Left lobe of liver (tissue), 2 donors: Measurements from ENCODE around the gene NRXN3. TPM values are rescaled to one million over a fixed set of nuclear protein-coding genes. Genes with fewer than 3 reads are reported as not detected.

Experiments
- ATAC-seq: fragments of 200-7000 bp; cut with Tn5 transposase; one replicate; pipeline ENCODE4 v1.9.1; 2020; ENCODE audit warnings: mild to moderate bottlenecking, moderate library complexity
- DNase-seq: peaks from one replicate; pipeline ENCODE4 v3.0.0-alpha.2; 2020; ENCODE audit warnings: low spot score
- total RNA-seq: library from RNA; stranded (reverse); gene quantifications from one replicate; pipeline ENCODE4 v1.2.1, GENCODE V29; 2021
- donor health status: DM: no; HTN: no; CAD: no; lungs with moderate emphysema.
- donor health status: DM: no; HTN: yes; CAD: no.

The NRXN3 gene
- total RNA-seq, 1 donor from 2014 or later, result 0.20 TPM

DNA sequence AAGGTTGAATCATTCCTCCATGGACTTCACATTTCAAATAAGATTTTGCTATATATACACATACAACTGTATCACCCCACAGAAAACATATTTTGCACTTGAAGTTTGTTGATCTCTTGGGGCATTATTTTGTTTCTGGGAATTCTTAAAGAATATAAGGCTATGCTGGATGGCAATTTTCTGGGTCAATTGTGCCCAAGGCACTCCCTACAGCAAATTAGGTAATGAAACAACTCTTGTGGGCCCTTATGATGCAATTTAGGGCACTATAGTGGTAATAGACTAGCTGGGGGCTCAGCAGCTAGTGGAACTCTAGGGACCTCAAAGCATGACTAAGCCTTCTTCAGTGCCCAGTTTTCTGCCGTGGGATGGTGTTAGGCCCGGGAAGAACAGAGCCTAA lies 444.4 kb downstream of the NRXN3 start:
- ATAC-seq (no peak), DNase-seq (no peak)

DNA sequence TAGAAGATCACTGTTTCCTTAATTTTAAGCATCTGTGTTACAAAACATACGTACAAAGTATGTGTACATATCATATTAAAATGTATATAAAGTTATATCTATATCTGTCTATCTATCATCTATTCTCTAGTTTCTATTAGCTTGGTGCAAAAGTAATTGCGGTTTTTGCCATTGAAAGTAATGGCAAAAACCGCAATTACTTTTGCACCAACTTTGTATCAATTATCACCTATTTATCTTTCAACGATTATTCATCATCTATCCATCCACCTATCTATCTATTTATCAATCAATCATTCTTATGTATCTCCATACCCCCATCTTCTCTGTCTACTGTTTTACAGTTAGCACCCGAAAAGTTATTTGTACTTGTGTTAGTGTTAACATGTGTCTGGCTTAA lies 447.6 kb downstream of the NRXN3 start:
- DNase-seq (no peak), ATAC-seq (no peak)

GRCh38 chr14:78618368-78618767 lies 448.2 kb downstream of the NRXN3 start:
- no peak for ATAC-seq
- DNase-seq, result no peak

DNA sequence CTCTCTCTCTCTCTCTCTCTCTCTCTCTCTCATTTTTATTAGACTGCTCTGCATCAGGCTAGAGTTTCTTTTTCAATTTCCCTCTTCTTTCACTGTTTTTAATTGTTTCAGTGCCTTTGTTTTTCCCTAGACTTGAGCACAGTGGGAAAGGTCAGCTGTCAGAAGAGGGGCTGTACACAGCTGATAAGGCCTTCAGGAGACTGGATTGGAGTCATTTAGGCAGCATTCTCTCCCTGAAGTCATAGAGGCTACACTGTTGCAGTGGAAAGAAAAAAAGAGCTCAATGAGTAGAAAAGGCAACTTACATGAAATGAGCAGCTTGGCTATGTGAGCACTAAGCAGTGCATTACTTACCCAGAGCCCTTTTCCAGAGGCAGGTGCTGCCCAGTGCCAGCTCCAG lies 456.9 kb downstream of the NRXN3 start:
- ATAC-seq, result no peak

DNA sequence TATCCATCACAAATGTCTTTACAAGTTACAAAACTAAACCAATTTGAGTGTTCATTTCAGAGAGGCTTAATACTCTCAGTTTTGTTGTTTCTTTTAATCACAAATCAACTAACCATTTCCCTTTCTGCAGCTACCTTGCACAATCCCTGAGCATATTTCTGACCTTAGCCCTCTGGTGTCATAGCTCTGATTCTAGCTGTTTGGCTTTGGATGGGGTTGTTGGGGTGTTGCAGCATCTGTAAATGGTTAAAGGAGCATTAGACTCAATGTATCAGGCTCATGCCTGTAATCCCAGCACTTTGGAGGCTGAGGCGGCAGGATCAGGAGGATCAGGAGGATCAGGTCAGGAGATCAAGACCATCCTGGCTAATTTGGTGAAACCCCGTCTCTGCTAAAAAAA lies 461.4 kb downstream of the NRXN3 start:
- ATAC-seq, result peak; percentile 24

More for the DNA sequence above, 456.9 kb downstream of the NRXN3 start:
- DNase-seq, result no peak

DNA sequence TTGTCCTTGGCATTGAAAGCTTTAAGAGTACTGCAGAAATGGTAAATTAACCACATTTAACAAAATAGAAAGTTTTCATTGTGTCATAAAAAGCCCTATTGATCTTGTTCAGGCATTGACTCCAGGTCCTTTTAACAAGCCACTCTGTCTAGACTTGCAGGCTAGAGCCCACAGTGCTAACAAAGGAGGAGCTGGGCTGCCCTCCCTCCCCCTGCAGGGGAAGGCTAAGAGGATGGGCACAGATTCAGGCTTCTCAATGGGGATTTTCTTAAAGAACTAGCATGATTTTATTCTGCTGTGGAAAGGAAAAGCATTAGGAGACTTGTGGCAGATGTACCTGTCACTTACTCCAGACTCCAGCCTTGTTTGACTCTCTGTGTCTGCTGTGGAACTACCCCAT lies 463.6 kb downstream of the NRXN3 start:
- DNase-seq (no peak), ATAC-seq (no peak)

More for the DNA sequence above, 461.4 kb downstream of the NRXN3 start:
- DNase-seq, result no peak

GRCh38 chr14:78637489-78637888 lies 467.3 kb downstream of the NRXN3 start:
- no peak for ATAC-seq
- DNase-seq, result no peak

DNA sequence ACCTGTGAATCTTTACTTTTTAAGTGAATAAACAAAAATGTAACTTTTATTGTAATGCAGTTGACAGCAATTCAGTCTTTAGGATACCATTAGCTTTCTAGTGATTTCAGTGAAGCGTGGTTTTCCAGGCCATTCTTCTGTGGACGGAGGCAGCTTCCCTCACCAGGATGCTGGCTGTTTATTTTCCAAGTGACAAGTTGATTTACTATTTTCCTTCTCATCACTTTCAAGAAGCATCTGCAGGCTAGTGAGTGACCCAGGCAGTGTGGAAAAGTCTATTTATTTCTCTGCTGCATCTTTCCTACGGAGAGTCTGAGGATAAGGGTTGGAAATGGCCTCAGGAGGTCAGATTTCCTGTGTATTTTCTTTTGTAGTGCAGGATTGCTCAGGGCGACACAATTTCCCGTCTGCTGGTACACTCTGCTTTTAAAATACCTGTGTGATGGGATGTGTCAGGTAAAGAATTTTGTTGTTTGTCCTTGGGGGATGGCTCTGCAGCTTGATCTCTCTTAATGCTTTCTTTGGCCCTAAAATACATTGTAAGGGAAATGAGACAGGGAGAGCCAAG lies 467.8 kb downstream of the NRXN3 start:
- no peak for DNase-seq

DNA sequence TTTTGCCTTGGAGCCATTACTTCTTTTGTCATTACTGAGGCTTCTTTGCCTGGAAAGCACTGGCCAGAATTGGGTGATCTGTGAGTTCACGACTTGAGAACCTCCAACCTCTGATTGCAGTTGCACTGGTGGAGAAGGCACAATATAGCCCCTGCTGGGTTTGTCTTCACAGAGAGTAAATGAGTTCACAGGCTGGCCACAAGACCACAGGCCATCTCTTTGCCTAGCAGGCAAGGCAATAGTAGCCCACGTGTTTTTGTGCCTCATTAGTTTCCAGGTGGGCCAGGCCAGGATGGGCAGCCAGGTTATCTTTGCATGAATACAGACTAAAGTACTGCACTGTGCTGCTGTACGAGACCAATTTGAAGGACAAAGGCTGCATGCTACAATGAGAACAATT lies 468.8 kb downstream of the NRXN3 start:
- no peak for DNase-seq
- no peak for ATAC-seq

More for the DNA sequence above, 467.8 kb downstream of the NRXN3 start:
- ATAC-seq, result no peak

GRCh38 chr14:78644824-78645559 lies 474.8 kb downstream of the NRXN3 start:
- DNase-seq, result no peak
- no peak for ATAC-seq

- ATAC-seq (no peak), DNase-seq (no peak)
Measured at GRCh38 chr14:78652727-78653126, 482.6 kb downstream of the NRXN3 start.

DNA sequence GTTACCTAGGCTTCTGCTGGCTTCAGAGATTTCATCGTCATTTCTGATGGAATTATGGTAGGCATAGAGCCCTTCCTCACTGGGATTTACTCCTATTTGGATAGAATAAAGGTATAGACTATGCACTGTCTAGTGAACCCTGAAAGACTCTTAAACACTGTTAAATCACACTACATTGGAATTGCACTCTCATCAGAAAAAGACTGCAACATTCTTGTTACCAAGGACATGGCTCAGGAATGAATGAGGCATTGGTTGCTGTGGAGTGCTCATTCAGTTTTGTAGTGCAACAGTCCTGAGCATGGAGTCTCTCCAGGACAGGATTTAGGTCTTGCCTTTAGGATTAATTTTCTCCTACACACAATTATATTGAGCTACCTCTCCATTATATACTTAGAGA lies 483.0 kb downstream of the NRXN3 start:
- no peak for DNase-seq

DNA sequence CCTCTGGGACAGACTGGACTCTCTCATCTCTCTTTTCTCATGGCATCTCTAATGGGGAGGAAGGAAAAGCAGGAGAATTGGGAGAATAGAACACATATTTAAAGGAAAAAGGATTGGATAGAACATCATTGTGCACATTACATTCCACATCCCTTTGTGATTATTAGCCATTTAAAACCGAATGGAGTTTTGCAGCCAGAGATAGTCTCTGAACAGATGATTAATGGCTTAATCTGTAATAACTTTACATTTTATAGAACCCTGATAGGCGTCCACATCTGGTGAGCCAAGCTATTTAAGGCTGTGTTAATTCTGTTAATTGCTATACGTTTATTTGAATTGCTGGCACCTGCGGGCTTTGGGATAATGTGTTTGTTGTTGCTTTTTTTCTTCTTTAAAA lies 487.3 kb downstream of the NRXN3 start:
- no peak for ATAC-seq
- DNase-seq, result no peak

More for the DNA sequence above, 483.0 kb downstream of the NRXN3 start:
- ATAC-seq, result no peak

DNA sequence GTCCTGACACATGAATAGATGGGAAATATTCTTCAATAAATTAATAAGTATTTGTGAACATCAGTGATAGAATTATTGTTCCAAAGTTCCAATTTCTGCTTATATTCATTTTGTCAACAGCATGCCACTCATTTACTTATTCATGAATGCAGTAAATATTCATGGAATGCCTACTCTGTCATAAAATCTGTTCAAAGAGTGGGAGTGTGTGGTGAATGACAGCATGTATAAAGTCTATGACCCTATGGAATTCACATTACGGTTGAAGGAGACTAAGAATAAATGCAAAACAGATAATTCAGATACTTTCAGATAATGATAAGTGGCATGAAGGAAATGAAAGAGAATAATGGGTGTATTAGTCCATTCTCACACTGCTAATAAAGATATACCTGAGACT lies 494.7 kb downstream of the NRXN3 start:
- DNase-seq (no peak), ATAC-seq (no peak)

- ATAC-seq (no peak), DNase-seq (no peak)
Measured at GRCh38 chr14:78666336-78667056, 496.3 kb downstream of the NRXN3 start.

GRCh38 chr14:78667141-78667540 lies 497.0 kb downstream of the NRXN3 start:
- no peak for ATAC-seq
- no peak for DNase-seq

DNA sequence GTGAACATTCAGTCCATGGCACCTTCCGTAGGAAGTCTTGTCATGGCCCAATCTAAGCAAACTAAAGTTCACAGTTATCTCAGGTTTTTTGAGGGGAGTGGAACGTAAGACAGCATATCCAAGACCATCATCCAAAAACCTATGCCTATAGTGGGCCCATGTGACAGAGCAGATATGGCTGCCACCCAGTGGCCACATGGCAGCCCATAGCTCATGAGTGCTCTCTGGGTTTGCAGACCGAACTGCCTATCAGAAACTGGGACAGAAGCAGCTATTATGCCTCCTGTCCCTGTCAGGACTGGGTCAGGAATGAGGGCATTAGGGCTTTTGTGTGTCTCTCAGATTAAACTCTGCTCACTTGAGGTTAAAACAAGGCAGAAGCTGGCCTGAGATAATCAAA lies 503.7 kb downstream of the NRXN3 start:
- DNase-seq (no peak), ATAC-seq (no peak)

GRCh38 chr14:78674820-78675219 lies 504.6 kb downstream of the NRXN3 start:
- no peak for ATAC-seq
- no peak for DNase-seq

DNA sequence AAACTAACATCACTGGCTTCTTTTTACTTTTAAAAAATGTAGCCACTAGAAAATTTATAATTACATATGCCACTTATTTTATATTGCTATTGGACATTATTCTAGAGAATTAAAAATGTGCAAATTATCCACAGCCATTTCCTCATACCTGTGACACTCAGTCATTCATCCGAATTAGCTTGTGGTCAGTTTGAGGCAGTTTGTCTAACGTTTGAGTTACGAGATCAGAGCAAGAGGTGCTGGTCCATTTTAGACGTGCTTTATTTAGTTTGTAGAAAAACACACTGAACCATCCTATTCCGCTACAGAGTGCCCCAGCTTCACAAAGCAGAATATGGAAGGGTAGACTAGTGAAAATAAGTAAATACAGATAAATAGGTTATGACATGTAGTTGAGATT lies 513.0 kb downstream of the NRXN3 start:
- ATAC-seq (no peak), DNase-seq (no peak)

GRCh38 chr14:78683981-78684380 lies 513.8 kb downstream of the NRXN3 start:
- DNase-seq (no peak), ATAC-seq (no peak)

- no peak for ATAC-seq
- DNase-seq, result no peak
Measured at GRCh38 chr14:78688503-78688902, 518.3 kb downstream of the NRXN3 start.

DNA sequence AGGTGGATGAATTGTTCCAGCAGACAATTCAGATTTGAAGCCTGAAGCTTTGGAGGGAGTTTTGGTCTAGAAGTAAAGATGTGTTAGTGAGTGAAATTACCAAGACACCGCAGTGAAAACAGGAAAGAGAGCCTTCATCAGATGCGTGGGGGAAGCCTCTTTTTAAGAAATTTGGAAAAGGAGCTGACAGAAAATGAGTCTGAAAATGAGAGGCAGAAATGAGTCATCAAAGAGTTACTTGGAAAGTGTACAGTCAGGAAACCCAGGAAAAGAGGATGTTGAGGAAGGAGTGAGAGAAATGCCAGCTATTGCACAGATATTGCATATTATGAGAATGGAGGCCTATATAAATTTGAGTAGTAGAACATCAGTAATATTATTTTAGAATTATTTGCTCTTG lies 520.7 kb downstream of the NRXN3 start:
- DNase-seq (no peak), ATAC-seq (no peak)
